OCI-LY1 (cell line): ENCODE measurements around the gene CACNB3.

Experiments used
- H2AFZ ChIP-seq: fragments of 200-600 bp; sonication (generic), shearing (Covaris generic); 2 replicates; pipeline ENCODE4 v1.6.0; 2014; ENCODE audit warnings: antibody characterized with exemption, mild to moderate bottlenecking, low read length
- H3F3A ChIP-seq: fragments of 200-600 bp; sonication (generic), shearing (Covaris generic); 2 replicates; pipeline ENCODE4 v1.6.0; 2014; ENCODE audit warnings: mild to moderate bottlenecking, antibody characterized with exemption, low read length, moderate library complexity; ENCODE audit not compliant: insufficient read depth
- H3K27ac ChIP-seq: fragments of 200-600 bp; sonication (generic); 2 replicates; pipeline ENCODE4 v1.5.1; 2014; ENCODE audit warnings: low read length, mixed run types, mild to moderate bottlenecking, low read depth; ENCODE audit not compliant: poor library complexity, severe bottlenecking
- H3K27me3 ChIP-seq: fragments of 200-600 bp; sonication (generic); 2 replicates; pipeline ENCODE4 v1.6.0; 2014; ENCODE audit warnings: antibody characterized with exemption, mild to moderate bottlenecking, low read length, moderate library complexity; ENCODE audit not compliant: insufficient read depth
- H3K36me3 ChIP-seq: fragments of 200-600 bp; sonication (generic); 2 replicates; pipeline ENCODE4 v1.6.1; 2014; ENCODE audit warnings: mild to moderate bottlenecking, antibody characterized with exemption, low read length, moderate library complexity, mixed read lengths; ENCODE audit not compliant: insufficient read depth
- H3K4me1 ChIP-seq: fragments of 200-600 bp; sonication (generic); 2 replicates; pipeline ENCODE4 v1.5.1; 2014; ENCODE audit warnings: mild to moderate bottlenecking, low read length, moderate library complexity; ENCODE audit not compliant: insufficient read depth, severe bottlenecking
- H3K4me2 ChIP-seq: fragments of 200-600 bp; sonication (generic), shearing (Covaris generic); 2 replicates; pipeline ENCODE4 v1.6.1; 2014; ENCODE audit warnings: low read length
- H3K4me3 ChIP-seq: fragments of 200-600 bp; sonication (generic); 2 replicates; pipeline ENCODE4 v1.5.1; 2014; ENCODE audit warnings: low read length, low read depth, mild to moderate bottlenecking, mixed read lengths; ENCODE audit not compliant: poor library complexity, severe bottlenecking
- H3K79me2 ChIP-seq: fragments of 200-600 bp; shearing (Covaris generic); 2 replicates; pipeline ENCODE4 v1.6.1; 2016; ENCODE audit warnings: mixed run types, low read length, mixed read lengths; ENCODE audit not compliant: insufficient read depth
- H3K9ac ChIP-seq: fragments of 200-600 bp; sonication (generic), shearing (Covaris generic); 2 replicates; pipeline ENCODE4 v1.6.1; 2014; ENCODE audit warnings: mild to moderate bottlenecking, low read length, mixed read lengths
- H3K9me2 ChIP-seq: fragments of 200-600 bp; sonication (generic), shearing (Covaris generic); 2 replicates; pipeline ENCODE4 v1.6.1; 2014; ENCODE audit warnings: low read depth, mild to moderate bottlenecking, low read length, mixed read lengths
- H3K9me3 ChIP-seq: fragments of 200-600 bp; shearing (Covaris generic); 2 replicates; pipeline ENCODE4 v1.6.1; 2014; ENCODE audit warnings: low read length, mixed read lengths
- H4K20me1 ChIP-seq: fragments of 200-600 bp; sonication (generic), shearing (Covaris generic); 2 replicates; pipeline ENCODE4 v1.6.0; 2016; ENCODE audit warnings: mild to moderate bottlenecking, low read length; ENCODE audit not compliant: insufficient read depth
- CTCF ChIP-seq: fragments of 200-600 bp; sonication (generic), shearing (Covaris generic); IDR thresholded peaks from 2 replicates; pipeline ENCODE4 v1.5.1; 2017; ENCODE audit warnings: mild to moderate bottlenecking, antibody characterized with exemption, low read length, moderate library complexity, mixed read lengths
- EZH2 ChIP-seq: fragments of 200-600 bp; sonication (generic), shearing (Covaris generic); IDR thresholded peaks from 2 replicates; pipeline ENCODE4 v1.8.0; 2017; ENCODE audit warnings: borderline replicate concordance, mixed run types, mild to moderate bottlenecking, antibody characterized with exemption, low read length, moderate library complexity, mixed read lengths

The CACNB3 gene

GRCh38 chr12:48788854-48789775 lies 29.2 kb upstream of the CACNB3 start, which contains the start of gene ADCY6:
TSS of gene ADCY6 (minus strand) at chr12:48789089. CDS start at chr12:48783434, 5,655 bp downstream.
- H3K9me3 ChIP-seq, result no peaks in the 10 kb centered on the region
- H3K27ac ChIP-seq, result no peak within 1 kb of the TSS
- no peak within 1 kb of the TSS for H3K9ac ChIP-seq
- H3F3A ChIP-seq, result no peaks in the 10 kb centered on the region
- TF ChIP-seq EZH2 (no peak), CTCF (no peak)
- H3K27me3 ChIP-seq, result peaks cover 9% of the 10 kb centered on the region
- H3K4me3 ChIP-seq, result no peak within 1 kb of the TSS
- H2AFZ ChIP-seq, result no peak within 1 kb of the TSS
- no peaks in the 10 kb centered on the region for H3K36me3 ChIP-seq
- H3K4me2 ChIP-seq, result no peak within 1 kb of the TSS
- H4K20me1 ChIP-seq, result no peaks in the 10 kb centered on the region
- H3K79me2 ChIP-seq, result no peaks in the 10 kb centered on the region
- H3K9me2 ChIP-seq, result no peaks in the 10 kb centered on the region
- no peaks in the 10 kb centered on the region for H3K4me1 ChIP-seq

GRCh38 chr12:48789858-48790326 lies 28.4 kb upstream of the CACNB3 start:
- no peaks in the 10 kb centered on the region for H3K9me2 ChIP-seq
- H3K4me3 ChIP-seq, result no peak overlapping the region
- H4K20me1 ChIP-seq, result no peaks in the 10 kb centered on the region
- no peak overlapping the region for H3K27ac ChIP-seq
- no peak overlapping the region for H3K9ac ChIP-seq
- no peak overlapping the region for H3K4me2 ChIP-seq
- peaks cover 9% of the 10 kb centered on the region for H3K27me3 ChIP-seq
- H3K4me1 ChIP-seq, result no peaks in the 10 kb centered on the region
- no peaks in the 10 kb centered on the region for H3K79me2 ChIP-seq
- no peaks in the 10 kb centered on the region for H3F3A ChIP-seq
- no peak for TF ChIP-seq CTCF
- TF ChIP-seq EZH2, result no peak
- no peaks in the 10 kb centered on the region for H3K9me3 ChIP-seq
- no peak overlapping the region for H2AFZ ChIP-seq
- H3K36me3 ChIP-seq, result no peaks in the 10 kb centered on the region

GRCh38 chr12:48793696-48794095 lies 24.6 kb upstream of the CACNB3 start:
- Histone ChIP-seq H3F3A (no peaks in the 10 kb centered on the region), H3K4me1 (no peaks in the 10 kb centered on the region), H3K36me3 (no peaks in the 10 kb centered on the region), H3K9ac (no peak overlapping the region), H3K27me3 (peaks cover 9% of the 10 kb centered on the region), H4K20me1 (no peaks in the 10 kb centered on the region), H3K9me2 (no peaks in the 10 kb centered on the region), H3K9me3 (no peaks in the 10 kb centered on the region), H2AFZ (no peak overlapping the region), H3K79me2 (no peaks in the 10 kb centered on the region), H3K4me3 (no peak overlapping the region), H3K27ac (no peak overlapping the region), H3K4me2 (no peak overlapping the region)
- TF ChIP-seq EZH2, result no peak
- TF ChIP-seq CTCF, result no peak
